Hepatocyte (in vitro differentiated cells): ENCODE measurements around the gene ICA1.

ENCODE experiments used
- CTCF ChIP-seq: fragments of 200-600 bp; sonication (generic); IDR thresholded peaks from 2 replicates; pipeline ENCODE4 v1.5.1; 2016; ENCODE audit warnings: antibody characterized with exemption, mild to moderate bottlenecking; ENCODE audit not compliant: poor library complexity
- EZH2phosphoT487 ChIP-seq: fragments of 200-600 bp; sonication (generic); IDR thresholded peaks from one replicate; pipeline ENCODE4 v1.6.1; 2018; ENCODE audit warnings: antibody characterized with exemption, mild to moderate bottlenecking, low read depth, moderate library complexity; ENCODE audit not compliant: unreplicated experiment, severe bottlenecking

- no peak for TF ChIP-seq EZH2phosphoT487
- no peak for TF ChIP-seq CTCF
Observed at GRCh38 chr7:8255680-8256655, 6.0 kb downstream of the ICA1 start.
